ENCODE measurements around the gene TLK1. TPM values are rescaled to one million over a fixed set of nuclear protein-coding genes. Genes with fewer than 3 reads are reported as not detected.

TLK1 gene
- total and polyA plus RNA-seq, 4 donors: 7.7 to 19.6 (median 15.6) TPM

DNA sequence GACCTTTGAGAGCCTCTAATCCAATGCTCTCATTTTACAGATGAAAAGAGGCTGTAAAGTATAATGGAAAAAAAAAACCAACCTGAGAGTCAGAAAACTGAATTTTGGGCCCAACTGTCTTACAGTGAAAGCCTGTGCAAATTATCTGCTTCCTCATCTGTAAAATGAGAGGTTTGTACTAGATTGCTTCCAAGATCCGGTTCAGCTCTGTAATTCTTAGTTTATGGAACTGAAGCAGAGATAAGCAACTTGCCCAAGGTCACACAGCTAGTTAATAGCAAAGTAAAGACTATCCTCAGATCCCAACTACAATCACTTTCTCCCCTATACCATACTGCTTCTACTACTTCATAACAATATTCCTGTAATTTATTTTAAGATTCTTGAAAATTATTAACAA, 6.3 kb downstream of the TLK1 start (continued):
- TF ChIP-seq, protein P1, sequence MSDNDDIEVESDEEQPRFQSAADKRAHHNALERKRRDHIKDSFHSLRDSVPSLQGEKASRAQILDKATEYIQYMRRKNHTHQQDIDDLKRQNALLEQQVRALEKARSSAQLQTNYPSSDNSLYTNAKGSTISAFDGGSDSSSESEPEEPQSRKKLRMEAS (IDR thresholded peaks at IDR 0.05): no peak
- TF ChIP-seq HNF4A (conservative IDR thresholded peaks at IDR 0.05) (no peak), HNF4G (IDR thresholded peaks at IDR 0.05) (no peak)

DNA sequence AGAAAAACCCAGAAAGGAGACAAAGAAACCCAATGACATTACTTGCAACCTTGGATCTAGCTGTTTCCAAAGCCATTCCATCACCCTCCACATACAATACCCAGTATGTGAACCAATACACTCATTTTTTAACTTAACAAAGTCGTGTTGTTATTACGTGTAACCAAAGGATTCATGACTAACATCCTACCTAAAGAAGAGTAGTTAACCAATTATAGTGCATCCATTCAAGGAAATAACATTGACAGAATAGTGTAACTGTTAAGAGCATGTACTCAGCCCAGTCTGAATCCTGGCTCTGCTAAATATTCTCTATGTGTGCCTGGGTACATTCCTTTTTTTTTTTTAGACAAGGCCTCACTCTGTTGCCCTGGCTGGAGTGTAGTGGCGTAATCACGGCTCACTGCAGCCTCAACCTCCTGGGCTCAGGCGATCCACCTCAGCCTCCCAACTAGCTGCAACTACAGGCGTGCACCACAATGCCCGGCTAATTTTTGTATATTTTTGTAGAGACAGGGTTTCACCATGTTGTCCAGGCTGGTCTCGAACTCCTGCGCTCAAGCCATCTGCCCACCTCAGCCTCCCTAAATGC, 9.9 kb downstream of the TLK1 start:
- TF ChIP-seq ZBTB33 (IDR thresholded peaks at IDR 0.05) (no peak), RAD21 (IDR thresholded peaks at IDR 0.05) (no peak), NR2F2 (IDR thresholded peaks at IDR 0.05) (no peak), RXRA (IDR thresholded peaks at IDR 0.05) (no peak), HNF4A (conservative IDR thresholded peaks at IDR 0.05) (no peak), EGR1 (IDR thresholded peaks at IDR 0.05; ENCODE audit: low read depth in 2 of 2) (no peak), CTCF (IDR thresholded peaks at IDR 0.05; ENCODE audit: low read depth, low read length, missing input control) (no peak), SP1 (IDR thresholded peaks at IDR 0.05) (no peak), JUND (IDR thresholded peaks at IDR 0.05) (no peak), GABPA (IDR thresholded peaks at IDR 0.05 in 1 of 2, conservative IDR thresholded peaks at IDR 0.05 in 1 of 2) (no peak), FOXA1 (IDR thresholded peaks at IDR 0.05) (no peak), HNF4G (IDR thresholded peaks at IDR 0.05) (no peak), TAF1 (conservative IDR thresholded peaks at IDR 0.05) (no peak), FOXA2 (IDR thresholded peaks at IDR 0.05) (no peak), YY1 (IDR thresholded peaks at IDR 0.05) (no peak)
- TF ChIP-seq, protein P2, sequence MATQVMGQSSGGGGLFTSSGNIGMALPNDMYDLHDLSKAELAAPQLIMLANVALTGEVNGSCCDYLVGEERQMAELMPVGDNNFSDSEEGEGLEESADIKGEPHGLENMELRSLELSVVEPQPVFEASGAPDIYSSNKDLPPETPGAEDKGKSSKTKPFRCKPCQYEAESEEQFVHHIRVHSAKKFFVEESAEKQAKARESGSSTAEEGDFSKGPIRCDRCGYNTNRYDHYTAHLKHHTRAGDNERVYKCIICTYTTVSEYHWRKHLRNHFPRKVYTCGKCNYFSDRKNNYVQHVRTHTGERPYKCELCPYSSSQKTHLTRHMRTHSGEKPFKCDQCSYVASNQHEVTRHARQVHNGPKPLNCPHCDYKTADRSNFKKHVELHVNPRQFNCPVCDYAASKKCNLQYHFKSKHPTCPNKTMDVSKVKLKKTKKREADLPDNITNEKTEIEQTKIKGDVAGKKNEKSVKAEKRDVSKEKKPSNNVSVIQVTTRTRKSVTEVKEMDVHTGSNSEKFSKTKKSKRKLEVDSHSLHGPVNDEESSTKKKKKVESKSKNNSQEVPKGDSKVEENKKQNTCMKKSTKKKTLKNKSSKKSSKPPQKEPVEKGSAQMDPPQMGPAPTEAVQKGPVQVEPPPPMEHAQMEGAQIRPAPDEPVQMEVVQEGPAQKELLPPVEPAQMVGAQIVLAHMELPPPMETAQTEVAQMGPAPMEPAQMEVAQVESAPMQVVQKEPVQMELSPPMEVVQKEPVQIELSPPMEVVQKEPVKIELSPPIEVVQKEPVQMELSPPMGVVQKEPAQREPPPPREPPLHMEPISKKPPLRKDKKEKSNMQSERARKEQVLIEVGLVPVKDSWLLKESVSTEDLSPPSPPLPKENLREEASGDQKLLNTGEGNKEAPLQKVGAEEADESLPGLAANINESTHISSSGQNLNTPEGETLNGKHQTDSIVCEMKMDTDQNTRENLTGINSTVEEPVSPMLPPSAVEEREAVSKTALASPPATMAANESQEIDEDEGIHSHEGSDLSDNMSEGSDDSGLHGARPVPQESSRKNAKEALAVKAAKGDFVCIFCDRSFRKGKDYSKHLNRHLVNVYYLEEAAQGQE (IDR thresholded peaks at IDR 0.05): no peak
- TF ChIP-seq, protein P1 (IDR thresholded peaks at IDR 0.05): no peak
- TF ChIP-seq, protein P3, sequence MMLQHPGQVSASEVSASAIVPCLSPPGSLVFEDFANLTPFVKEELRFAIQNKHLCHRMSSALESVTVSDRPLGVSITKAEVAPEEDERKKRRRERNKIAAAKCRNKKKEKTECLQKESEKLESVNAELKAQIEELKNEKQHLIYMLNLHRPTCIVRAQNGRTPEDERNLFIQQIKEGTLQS (IDR thresholded peaks at IDR 0.05): no peak
- no peak for DNase-seq (ENCODE audit: low spot score)
- no peaks in the 10 kb centered on the region for H3K27me3 ChIP-seq (ENCODE audit: control insufficient read depth in 4 of 4, insufficient read depth in 4 of 4, low read length in 3 of 4)
- H3K36me3 ChIP-seq (ENCODE audit: control insufficient read depth in 4 of 4, insufficient read depth in 3 of 4, low read depth in 1 of 4, low read length in 3 of 4): no peaks in the 10 kb centered on the region
- no peak overlapping the region for H3K9ac ChIP-seq (ENCODE audit: low read depth in 1 of 2, low read length in 2 of 2)
- 95% methylated on average over 9 of the region's 9 CpGs for WGBS
- H3K9me3 ChIP-seq (ENCODE audit: control insufficient read depth in 4 of 4, low read length in 3 of 4): no peaks in the 10 kb centered on the region
- H3K4me1 ChIP-seq (ENCODE audit: control insufficient read depth in 4 of 4, insufficient read depth in 4 of 4, low read length in 3 of 4): peaks cover 9 to 39% (median 15%) of the 10 kb centered on the region in 4 donors
- H3K4me3 ChIP-seq (ENCODE audit: low read depth in 1 of 3, low read length in 3 of 3): no peak overlapping the region
- no peak overlapping the region for H3K27ac ChIP-seq (ENCODE audit: low read depth in 1 of 2, low read length in 2 of 2)
